Left lung (tissue), 10 donors: ENCODE measurements around the gene EBF3. TPM values are rescaled to one million over a fixed set of nuclear protein-coding genes. Genes with fewer than 3 reads are reported as not detected.
A peak's percentile ranks its signal among the peaks of the same experiment; 100 is the strongest.

Experiments used
- ATAC-seq: fragments of 200-7000 bp; cut with Tn5 transposase; one replicate; pipeline ENCODE4 v1.9.1; 2020; ENCODE audit warnings: moderate library complexity
- DNase-seq, 4 donors: peaks; one replicate each; pipeline ENCODE4 v3.0.0-alpha.2; 2013 to 2020
- H3K27ac ChIP-seq, 2 donors: fragments of 200-600 bp; sonication (generic) in 1 of 2; one replicate each; pipeline versions ENCODE4 v1.5.0 to v1.8.0; 2020 to 2021
- H3K27me3 ChIP-seq, 2 donors: fragments of 200-600 bp; sonication (generic) in 1 of 2; one replicate each; pipeline versions ENCODE4 v1.5.0 to v1.8.0; 2020 to 2021
- H3K36me3 ChIP-seq, 2 donors: fragments of 200-600 bp; sonication (generic) in 1 of 2; one replicate each; pipeline versions ENCODE4 v1.5.0 to v1.8.0; 2020 to 2021
- H3K4me1 ChIP-seq, 2 donors: fragments of 200-600 bp; one replicate each; pipeline ENCODE4 v1.8.0; 2021
- H3K4me3 ChIP-seq, 2 donors: fragments of 200-600 bp; sonication (generic) in 1 of 2; one replicate each; pipeline versions ENCODE4 v1.5.0 to v1.8.0; 2020 to 2021; ENCODE audit warnings: mild to moderate bottlenecking in 1 of 2
- H3K9me3 ChIP-seq, 2 donors: fragments of 200-600 bp; sonication (generic) in 1 of 2; one replicate each; pipeline versions ENCODE4 v1.5.0 to v1.8.0; 2020 to 2021
- intact Hi-C, 2 donors: fragments of 100-400 bp; cut with DNase I; formaldehyde crosslinking; loops; one replicate each; pipeline versions ENCODE4 v1.11.2 to v1.14.2; 2022
- polyA plus RNA-seq, 6 donors: library from polyadenylated mRNA; unstranded; fragments of 120-200 nt; gene quantifications; one replicate each; pipeline ENCODE4 v1.2.1, GENCODE V29; 2013; ENCODE audit not compliant: insufficient read length in 6 of 6
- total RNA-seq, 2 donors: library from RNA; stranded (reverse); fragmentation: NEBNext Ultra II Directional; extraction: Animal tissue kit (Norgen Biotek cat#: 25700); gene quantifications; one replicate each; pipeline ENCODE4 v1.2.1, GENCODE V29; 2021
- TF ChIP-seq, protein P1 (sequence below), 2 donors: fragments of 200-600 bp; sonication (generic) in 1 of 2; IDR thresholded peaks; one replicate each; pipeline versions ENCODE4 v1.5.0 to v1.8.0; 2021; ENCODE audit warnings: antibody characterized with exemption in 2 of 2
- donor health status: DM: no; HTN: yes; CAD: no.
- donor health status: DM: no; HTN: no; CAD: no.

Gene EBF3
- total and polyA plus RNA-seq, 8 donors: 0.10 to 2.0 (median 1.4) TPM; not detected in 1

GRCh38 chr10:129888784-129889616 is 75.1 kb downstream of the EBF3 start:
- no peaks in the 10 kb centered on the region for H3K36me3 ChIP-seq
- no peaks in the 10 kb centered on the region for H3K4me1 ChIP-seq
- intact Hi-C loops: no loop called here
- no peak overlapping the region for H3K27ac ChIP-seq
- TF ChIP-seq, protein P1, sequence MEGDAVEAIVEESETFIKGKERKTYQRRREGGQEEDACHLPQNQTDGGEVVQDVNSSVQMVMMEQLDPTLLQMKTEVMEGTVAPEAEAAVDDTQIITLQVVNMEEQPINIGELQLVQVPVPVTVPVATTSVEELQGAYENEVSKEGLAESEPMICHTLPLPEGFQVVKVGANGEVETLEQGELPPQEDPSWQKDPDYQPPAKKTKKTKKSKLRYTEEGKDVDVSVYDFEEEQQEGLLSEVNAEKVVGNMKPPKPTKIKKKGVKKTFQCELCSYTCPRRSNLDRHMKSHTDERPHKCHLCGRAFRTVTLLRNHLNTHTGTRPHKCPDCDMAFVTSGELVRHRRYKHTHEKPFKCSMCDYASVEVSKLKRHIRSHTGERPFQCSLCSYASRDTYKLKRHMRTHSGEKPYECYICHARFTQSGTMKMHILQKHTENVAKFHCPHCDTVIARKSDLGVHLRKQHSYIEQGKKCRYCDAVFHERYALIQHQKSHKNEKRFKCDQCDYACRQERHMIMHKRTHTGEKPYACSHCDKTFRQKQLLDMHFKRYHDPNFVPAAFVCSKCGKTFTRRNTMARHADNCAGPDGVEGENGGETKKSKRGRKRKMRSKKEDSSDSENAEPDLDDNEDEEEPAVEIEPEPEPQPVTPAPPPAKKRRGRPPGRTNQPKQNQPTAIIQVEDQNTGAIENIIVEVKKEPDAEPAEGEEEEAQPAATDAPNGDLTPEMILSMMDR (IDR thresholded peaks at IDR 0.05): peak; percentile 48 to 59
- ATAC-seq (peak; percentile 73), DNase-seq (peak in 2 of 4 donors; percentile 49 to 82)
- H3K27me3 ChIP-seq: peaks cover 6 to 40% of the 10 kb centered on the region in 2 donors
- no peaks in the 10 kb centered on the region for H3K9me3 ChIP-seq
- H3K4me3 ChIP-seq: no peak overlapping the region

DNA sequence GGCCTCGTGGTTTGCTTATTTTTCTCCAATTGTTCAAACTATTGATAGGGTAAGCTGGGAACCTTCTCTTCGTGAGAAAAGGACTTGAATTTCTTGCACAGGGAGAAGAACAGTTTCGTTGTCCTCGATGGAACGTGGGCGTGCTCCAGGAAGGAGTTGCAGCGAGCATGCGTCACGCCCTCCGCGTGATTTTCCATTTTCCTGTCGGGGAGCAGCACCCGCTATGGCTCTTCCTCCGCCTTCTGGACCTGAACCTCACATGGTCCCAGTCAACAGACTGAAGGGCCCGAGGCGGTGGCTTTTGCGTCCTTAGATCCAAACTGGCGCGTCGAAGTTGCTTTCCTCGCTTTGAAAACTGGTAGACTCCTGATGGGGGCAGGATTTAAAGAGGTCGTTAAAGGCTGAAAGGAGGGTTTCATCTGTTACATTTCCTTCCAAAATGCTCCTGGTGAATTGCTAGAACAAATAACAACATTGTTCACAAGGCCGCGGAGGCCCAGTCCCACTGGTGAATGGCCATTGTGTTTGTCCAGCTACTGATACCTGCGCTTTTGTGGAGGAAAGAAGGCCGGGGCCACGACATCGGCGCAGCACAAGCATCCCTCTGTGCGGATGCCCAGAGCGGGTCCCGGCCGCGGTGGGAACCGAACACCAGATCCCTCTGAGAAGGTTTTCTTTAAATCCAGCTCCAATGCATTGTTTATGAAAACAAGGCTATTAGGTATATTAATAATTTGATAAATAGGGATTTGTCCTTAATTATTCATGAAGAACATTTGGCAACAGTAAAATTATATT is 75.9 kb downstream of the EBF3 start:
- DNase-seq (peak in 1 of 4 donors; percentile 63), ATAC-seq (no peak)
- TF ChIP-seq, protein P1 (IDR thresholded peaks at IDR 0.05): no peak
- H3K4me3 ChIP-seq: no peak overlapping the region
- no peaks in the 10 kb centered on the region for H3K9me3 ChIP-seq
- intact Hi-C loops: no loop called here
- no peak overlapping the region for H3K27ac ChIP-seq
- no peaks in the 10 kb centered on the region for H3K4me1 ChIP-seq
- H3K36me3 ChIP-seq: no peaks in the 10 kb centered on the region
- peaks cover 0 to 37% of the 10 kb centered on the region in 2 donors for H3K27me3 ChIP-seq

DNA sequence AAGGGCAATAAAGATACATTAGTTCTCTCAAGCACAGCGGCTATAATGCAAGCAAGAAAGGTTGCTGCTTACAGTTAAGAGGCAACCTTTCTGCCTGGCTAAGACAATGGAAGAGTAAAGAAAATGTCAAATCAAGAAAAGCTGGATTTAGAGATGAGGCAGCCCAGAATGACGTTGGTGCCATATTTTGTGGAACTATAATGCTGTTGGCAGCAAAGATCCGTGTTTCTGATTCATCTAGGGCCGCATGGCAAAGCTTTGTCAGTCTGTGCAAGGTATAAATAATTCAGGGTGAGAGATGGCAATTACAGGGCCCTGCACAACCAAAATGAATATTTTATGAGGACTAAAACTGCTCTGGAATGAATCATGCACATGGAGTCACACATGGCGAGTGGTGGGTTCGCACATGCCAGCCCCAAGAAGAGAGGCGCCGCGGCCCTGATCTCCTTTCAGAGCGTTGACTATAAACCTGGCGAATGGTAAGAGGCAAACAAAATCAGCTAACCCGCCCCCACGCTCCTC is 76.6 kb downstream of the EBF3 start:
- peaks cover 0 to 35% of the 10 kb centered on the region in 2 donors for H3K27me3 ChIP-seq
- intact Hi-C loops: no loop called here

DNA sequence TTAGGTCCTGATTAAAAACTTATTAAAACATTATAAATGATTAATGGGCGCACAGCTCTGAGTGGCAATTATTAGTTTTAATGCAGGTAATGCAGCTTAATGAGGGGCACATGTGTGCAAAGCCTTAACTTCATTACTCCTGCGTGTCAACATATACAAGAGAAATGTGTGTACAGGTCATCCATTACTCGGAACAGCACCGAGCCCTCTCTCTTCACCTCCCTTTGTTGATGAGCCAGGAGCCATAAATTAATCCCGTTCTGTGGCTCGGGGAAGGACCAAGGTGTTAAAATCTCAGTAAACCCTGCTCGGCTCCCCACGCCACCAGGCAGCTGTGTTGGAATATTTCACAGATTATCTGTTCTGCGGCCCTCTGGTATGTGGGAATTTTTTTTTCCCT is 77.8 kb downstream of the EBF3 start:
- peaks cover 0 to 47% of the 10 kb centered on the region in 2 donors for H3K27me3 ChIP-seq
- TF ChIP-seq, protein P1 (IDR thresholded peaks at IDR 0.05): no peak

More for the DNA sequence above, 76.6 kb downstream of the EBF3 start:
- Histone ChIP-seq H3K36me3 (no peaks in the 10 kb centered on the region), H3K9me3 (no peaks in the 10 kb centered on the region), H3K4me1 (no peaks in the 10 kb centered on the region), H3K27ac (no peak overlapping the region), H3K4me3 (no peak overlapping the region)
- DNase-seq (peak in 1 of 4 donors; percentile 50), ATAC-seq (no peak)
- TF ChIP-seq, protein P1 (IDR thresholded peaks at IDR 0.05): no peak

DNA sequence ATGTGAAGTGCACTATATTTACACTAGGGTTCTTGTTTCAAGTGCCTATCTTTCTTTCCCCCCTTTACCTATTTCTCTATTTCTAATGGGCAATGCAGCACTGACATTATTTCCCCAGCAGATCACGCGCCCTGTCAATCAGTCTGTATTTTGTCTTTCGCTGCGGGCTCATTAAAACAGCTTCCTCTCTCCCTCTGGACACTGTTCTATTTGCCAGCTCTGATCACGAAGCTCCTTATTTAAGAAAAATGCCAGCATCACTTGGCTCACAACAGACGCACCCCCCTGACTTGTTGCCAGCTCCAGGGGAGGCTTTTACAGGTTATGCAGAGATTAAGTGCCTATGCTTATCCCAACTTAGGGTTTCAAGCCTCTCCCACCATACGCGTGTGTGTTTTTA is 78.5 kb downstream of the EBF3 start:
- DNase-seq: no peak
- TF ChIP-seq, protein P1 (IDR thresholded peaks at IDR 0.05): no peak
- Histone ChIP-seq H3K4me1 (no peaks in the 10 kb centered on the region), H3K4me3 (no peak overlapping the region), H3K9me3 (no peaks in the 10 kb centered on the region), H3K36me3 (no peaks in the 10 kb centered on the region), H3K27ac (no peak overlapping the region), H3K27me3 (peaks cover 0 to 50% of the 10 kb centered on the region in 2 donors)
- intact Hi-C loops: no loop called here
- no peak for ATAC-seq

More for the DNA sequence above, 77.8 kb downstream of the EBF3 start:
- no peak overlapping the region for H3K4me3 ChIP-seq
- H3K36me3 ChIP-seq: no peaks in the 10 kb centered on the region
- H3K4me1 ChIP-seq: no peaks in the 10 kb centered on the region
- H3K27ac ChIP-seq: no peak overlapping the region
- ATAC-seq (no peak), DNase-seq (no peak)
- H3K9me3 ChIP-seq: no peaks in the 10 kb centered on the region
- intact Hi-C loops: no loop called here
